GM21360 (cell line): Measurements from ENCODE around the gene TRPM8.
"Not testable (repeated sequence)": the region's sequence is repeated elsewhere in the genome, so short reads cannot be mapped to it uniquely, and the experiment has no call there.

Experiments used
- ATAC-seq: cut with Tn5 transposase; IDR thresholded peaks from one replicate; pipeline ENCODE4 v1.9.1; 2021; ENCODE audit warnings: mild to moderate bottlenecking, moderate library complexity; ENCODE audit not compliant: unreplicated experiment

TRPM8 gene

DNA sequence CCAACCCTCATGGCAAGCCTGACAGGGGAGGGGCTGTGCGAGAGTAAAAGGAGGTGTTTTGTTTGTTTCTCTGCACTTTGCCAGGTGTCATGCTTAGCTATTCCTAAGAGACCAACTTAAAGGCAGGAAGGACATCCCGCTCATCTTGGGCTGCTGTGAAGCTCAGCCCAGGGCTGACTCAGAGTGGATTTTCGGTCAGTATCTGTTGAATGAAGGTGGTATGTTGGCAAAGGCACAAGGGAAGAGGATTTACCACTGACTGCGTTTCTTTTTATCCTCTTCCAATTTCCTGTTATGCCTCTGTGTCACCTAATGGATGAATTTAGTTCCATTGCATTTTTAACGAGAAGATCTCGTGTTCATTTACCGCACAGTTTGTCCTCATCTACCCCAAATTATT, 18.9 kb downstream of the TRPM8 start:
- no peak for ATAC-seq

GRCh38 chr2:233938676-233939370, 21.6 kb downstream of the TRPM8 start:
- ATAC-seq = no peak

DNA sequence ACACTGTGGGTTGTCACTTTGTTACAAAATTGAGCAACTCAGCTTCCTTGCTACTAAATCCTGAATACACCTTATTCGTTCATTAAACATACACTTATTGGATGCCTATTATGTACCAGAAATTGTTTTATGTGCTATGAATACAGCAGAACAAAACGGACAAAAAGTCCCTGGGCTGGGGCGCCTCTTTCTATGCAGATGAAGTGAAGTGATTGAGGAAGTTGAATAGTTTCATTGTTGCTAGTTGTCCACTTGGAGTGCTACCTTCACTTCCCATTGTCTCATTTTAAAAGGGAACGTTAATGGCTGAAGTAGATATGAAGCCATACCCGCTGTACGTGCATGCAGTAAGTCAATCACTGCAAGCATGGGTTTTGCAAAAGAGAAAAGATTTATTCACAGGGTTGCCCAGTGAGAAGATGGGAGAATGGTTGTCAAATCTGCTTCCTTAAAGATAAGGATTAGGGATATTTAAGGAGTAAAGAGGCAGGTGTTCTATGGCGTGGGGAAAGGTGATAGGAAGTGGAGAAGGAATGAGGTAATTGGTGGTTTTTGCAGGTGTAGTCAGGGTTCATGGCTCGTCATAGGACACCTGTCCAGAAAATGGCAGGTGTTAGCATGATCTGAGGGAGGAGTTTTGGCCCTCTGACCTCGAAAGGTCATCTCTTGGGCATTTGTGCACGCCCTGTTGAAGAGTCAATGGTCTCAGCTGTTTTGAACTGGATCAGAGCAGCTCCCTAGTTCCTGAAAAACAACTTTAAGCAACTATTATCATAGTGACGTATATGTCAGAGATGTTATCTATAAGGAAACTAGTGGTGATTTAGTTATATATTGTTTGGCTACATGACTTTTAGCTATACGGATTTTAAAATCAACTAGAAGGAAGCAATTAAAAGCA, 23.5 kb downstream of the TRPM8 start:
- no peak for ATAC-seq

- ATAC-seq = no peak
Observed at GRCh38 chr2:233942731-233943130, 25.6 kb downstream of the TRPM8 start.

DNA sequence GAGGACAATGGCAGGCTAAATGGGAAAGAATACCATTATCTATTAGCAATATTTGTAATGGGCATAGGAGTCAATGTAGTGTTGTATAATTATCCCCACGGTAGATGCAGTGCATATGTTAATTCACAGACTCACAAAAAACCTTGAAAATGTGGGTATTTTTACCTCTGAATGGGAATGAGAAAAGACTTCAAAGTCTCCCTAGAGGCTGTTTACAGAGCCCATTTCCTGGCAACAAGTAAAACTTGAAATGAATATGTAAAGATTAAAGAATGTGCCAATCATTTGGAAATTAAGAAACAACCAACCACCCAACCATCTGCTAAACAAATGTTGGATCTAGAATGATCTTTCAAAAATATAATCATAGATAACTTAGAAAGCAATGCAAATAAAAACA, 27.1 kb downstream of the TRPM8 start:
- ATAC-seq = no peak

DNA sequence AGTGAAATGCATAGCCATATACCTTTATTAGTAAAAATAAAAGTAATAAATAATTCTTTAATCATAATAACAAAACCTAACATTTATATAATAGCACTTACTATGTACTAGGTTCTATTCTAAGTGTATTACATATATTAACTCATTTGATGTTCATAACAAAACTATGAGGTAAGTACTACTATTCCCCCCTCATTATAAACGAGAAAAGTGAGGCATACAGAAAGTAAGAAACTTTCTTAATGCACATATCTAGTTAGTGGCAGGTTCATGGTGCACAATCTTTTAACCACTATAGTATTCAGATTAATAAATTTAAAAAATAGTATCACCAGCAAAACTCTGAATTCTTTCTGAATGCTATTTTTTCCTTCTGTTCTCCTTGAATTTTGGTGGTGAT, 27.5 kb downstream of the TRPM8 start:
- ATAC-seq = no peak

- ATAC-seq = no peak
Observed at GRCh38 chr2:233945146-233945545, 28.0 kb downstream of the TRPM8 start.

DNA sequence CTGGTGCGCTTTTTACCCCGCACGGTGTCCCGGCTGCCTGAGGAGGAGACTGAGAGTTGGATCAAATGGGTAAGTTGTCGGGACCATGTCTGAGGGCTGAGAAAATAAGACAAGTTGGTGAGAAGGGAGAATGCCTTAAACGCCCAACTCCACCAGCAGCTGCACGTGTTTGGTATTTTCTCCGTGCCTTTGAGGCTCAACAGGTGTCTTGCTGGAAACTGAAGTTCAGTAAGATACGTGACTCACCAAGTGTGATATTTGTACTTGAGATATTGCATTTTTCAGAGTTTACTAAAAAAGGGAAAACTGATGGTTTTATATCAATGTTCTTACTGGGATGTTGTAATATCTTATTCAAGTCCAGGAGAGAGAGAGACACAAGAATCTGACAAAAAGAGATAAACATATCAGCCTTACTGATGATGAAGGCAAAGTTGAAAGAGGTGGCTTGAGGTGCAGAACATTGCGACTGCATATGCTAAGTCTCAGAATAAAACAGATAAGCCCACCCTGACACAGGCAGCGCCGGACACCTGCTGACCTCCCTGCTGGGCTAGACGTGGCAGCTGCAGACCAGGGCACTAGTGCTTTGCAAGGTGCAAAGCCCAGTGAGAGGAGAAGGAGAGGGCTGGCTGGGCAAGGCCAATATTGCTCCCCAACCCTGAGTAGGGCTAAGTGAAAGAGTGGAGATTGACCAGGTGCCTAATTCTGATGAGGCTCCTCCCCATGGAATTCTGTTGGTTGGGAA, 33.1 kb downstream of the TRPM8 start:
- ATAC-seq = no peak

DNA sequence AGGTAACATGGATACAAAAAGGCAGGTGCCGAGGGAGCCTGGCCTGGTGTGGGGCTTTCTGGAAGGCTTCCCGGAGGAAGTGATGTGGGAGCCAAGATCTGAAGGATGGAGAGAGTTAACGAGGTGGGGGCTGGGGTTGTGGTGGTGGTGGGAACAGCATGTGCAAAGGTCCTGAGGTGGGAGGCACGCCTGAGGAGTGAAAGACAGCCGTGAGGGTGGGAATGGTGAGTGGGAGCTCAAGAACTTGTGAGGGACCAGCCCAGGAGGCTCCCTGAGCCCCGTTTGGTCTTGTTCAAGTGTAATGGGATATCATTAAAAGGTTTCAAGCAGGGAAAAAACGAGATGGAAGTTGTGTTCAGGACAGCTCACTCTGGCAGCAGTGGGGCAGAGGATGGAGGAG, 35.2 kb downstream of the TRPM8 start:
- no peak for ATAC-seq

DNA sequence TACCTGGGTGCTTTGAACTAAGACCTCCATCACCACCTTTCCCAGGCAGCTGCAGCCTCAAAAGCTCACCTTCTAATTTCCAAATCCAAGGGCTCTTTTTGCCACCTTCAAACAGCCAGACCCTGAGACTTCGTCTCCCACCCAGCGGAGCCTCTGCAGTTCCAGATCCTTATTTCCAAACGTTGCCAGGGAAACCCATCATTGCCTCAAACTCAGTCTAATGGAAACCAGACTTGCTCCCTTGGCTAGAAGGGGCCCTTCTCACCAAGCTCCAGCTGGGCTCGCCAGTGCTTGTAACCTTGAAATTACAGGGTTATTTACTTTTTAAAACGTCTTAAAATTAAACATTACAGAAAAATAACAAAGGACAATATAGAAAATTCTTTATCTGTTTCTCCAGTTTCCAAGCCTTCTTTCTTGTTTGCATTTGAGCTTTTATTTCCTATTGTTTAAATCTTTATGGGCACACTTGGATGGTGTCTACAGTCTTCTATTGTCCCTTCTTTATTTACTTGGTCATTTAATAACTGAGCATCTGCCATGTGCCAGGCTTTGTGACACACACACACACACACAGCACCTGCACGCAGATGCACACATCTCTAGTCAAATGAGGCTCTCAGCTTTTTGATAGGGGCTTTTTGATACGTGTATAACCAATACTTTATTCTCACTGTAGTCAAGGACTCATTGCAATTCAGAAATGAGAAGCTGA, 36.1 kb downstream of the TRPM8 start:
- ATAC-seq = no peak

- no peak for ATAC-seq
Observed at GRCh38 chr2:233960203-233960602, 43.0 kb downstream of the TRPM8 start.

- no peak for ATAC-seq
Observed at GRCh38 chr2:233961905-233962304, 44.7 kb downstream of the TRPM8 start.

DNA sequence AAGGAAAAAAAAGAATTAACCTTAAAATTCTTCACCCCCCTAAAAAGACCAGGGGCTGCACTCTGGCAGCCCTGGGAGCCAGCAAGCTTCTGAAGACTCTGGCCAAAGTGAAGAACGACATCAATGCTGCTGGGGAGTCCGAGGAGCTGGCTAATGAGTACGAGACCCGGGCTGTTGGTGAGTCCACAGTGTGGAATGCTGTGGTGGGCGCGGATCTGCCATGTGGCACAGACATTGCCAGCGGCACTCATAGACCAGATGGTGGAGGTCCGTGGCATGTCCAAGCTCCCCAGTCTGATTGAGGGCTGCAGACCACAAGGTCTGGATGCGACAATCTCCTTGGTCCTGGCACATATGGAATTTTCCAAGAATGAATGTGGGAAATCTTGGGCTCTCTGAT, 47.4 kb downstream of the TRPM8 start:
- no peak for ATAC-seq

DNA sequence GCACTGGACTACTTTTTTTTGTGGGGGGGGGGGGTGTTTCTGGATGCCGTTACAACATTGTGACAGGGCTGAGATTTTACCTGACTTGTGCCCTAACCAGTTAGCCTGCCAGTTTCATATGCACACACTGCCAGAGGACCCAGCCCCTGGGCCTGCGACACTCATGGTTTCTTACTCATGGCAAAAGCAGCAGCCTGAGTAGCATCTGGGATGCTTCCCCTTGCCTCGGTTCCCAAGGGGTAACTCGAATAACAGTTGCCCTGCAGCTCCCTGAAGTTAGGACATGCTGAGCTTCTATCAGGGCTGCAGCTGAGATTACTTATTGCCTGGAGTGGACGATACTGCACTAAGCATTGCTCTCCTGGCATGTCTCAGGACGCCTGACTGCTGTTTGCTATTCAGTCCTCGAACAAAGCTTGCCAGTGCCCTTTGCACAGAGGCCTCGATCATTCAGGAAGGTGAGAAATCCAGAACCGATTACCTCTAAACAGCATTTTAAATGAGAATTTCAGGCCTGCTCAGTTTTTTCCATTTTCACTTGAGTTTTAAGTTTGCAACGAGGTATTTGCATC, 47.9 kb downstream of the TRPM8 start:
- no peak for ATAC-seq

DNA sequence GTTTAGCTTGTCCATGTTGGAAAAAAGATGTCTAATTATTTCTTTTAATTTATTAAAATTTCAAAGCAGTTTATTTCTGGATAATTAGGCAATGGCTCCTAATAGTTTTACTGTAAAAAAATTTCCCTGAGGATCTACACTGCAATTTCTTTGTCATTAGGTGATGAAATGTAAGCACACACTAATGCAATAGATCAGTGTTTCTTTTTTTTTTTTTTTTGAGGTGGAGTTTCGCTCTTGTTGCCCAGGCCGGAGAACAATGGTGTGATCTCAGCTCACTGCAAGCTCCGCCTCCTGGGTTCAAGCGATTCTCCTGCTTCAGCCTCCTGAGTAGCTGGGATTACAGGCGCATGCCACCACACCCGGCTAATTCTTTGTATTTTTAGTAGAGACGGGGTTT, 48.5 kb downstream of the TRPM8 start:
- not testable (repeated sequence) for ATAC-seq

GRCh38 chr2:233966388-233966787, 49.2 kb downstream of the TRPM8 start:
- no peak for ATAC-seq

DNA sequence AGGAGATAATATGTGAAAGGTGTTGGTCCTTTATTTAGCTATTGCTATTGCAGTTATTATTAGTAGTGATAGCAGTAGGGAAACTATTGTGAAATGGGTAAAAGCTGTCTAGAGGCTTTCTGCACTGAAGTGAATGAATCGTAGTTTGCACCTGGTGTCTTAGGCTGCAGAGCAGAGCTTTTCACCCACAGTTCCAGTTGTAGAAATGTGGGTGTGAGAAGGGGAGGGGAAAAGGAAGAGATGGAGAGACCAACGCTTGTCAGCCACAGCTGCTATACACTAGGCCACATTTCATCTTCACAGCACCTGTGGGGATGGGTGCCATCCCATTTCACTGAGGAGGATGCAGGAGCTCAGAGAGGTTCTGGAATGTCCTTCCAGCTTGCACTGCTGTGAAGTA, 50.0 kb downstream of the TRPM8 start:
- no peak for ATAC-seq

GRCh38 chr2:233968556-233968955, 51.4 kb downstream of the TRPM8 start:
- ATAC-seq = no peak

DNA sequence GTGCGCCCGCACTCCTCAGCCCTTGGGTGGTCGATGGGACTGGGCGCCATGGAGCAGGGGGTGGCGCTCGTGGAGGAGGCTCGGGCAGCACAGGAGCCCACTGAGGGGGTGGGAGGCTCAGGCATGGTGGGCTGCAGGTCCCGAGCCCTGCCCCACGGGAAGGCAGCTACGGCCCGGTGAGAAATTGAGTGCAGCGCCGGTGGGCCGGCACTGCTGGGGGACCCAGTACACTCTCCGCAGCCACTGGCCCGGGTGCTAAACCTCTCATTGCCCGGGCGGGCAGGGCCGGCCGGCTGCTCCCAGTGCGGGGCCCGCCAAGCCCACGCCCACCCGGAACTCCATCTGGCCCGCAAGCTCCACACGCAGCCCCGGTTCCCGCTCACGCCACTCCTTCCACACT, 55.3 kb downstream of the TRPM8 start:
- ATAC-seq = not testable (repeated sequence)

DNA sequence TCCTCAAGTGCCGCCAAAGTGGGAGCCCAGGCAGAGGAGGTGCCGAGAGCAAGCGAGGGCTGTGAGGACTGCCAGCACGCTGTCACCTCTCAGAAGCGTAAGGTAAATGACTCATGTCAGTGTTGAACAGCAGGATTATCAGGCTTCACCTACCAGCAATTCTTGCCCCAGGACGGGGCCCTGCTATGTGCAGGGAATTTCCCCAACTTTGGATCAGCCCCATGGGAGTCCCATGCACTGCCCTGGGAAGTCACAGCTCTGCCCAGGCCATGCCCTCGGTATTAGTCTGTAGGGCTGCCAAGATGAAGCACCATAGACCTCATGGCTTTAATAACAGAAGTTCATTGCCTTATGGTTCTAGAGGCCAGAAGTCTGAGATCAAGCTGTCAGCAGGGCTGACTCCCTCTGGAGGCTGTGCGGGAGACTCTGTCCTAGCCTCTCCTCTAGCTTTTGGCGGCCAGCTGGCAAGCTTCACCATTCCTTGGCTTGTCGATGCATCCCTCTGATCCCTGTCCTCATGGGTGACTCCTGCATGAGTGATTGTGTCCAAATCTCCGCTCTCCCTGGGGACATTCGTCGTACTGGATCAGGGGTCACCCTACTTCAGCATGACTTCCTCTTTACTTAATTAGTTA, 55.9 kb downstream of the TRPM8 start:
- no peak for ATAC-seq
